Astrocyte (in vitro differentiated cells and primary cell): ENCODE results near the gene NOD1.

ENCODE experiments used
- CTCF ChIP-seq: IDR thresholded peaks from 2 replicates; pipeline ENCODE4 v1.5.1; 2011; ENCODE audit warnings: low read depth, mild to moderate bottlenecking, inconsistent platforms, low read length, moderate library complexity; ENCODE audit not compliant: insufficient read depth
- EZH2 ChIP-seq: IDR thresholded peaks from 2 replicates; pipeline ENCODE4 v1.6.1; 2012; ENCODE audit warnings: mild to moderate bottlenecking, low read length, inconsistent platforms; ENCODE audit not compliant: insufficient read depth

GRCh38 chr7:30406664-30407425 lies 71.7 kb downstream of the NOD1 start:
- TF ChIP-seq CTCF = no peak
- TF ChIP-seq EZH2 = no peak
